GM19240 (cell line): ENCODE results near the gene RNF227.
A peak's percentile ranks its signal among the peaks of the same experiment; 100 is the strongest.

Experiments
- DNase-seq: peaks from one replicate; pipeline ENCODE4 v3.0.0; 2011; ENCODE audit warnings: low spot score; ENCODE audit not compliant: insufficient read length

The RNF227 gene

GRCh38 chr17:7930841-7931631 is 14.9 kb upstream of the RNF227 start:
- DNase-seq, result no peak

GRCh38 chr17:7929158-7930023 is 13.3 kb upstream of the RNF227 start, which contains the start of gene KCNAB3:
Gene KCNAB3, minus strand, starts transcription at chr17:7929856. Its CDS starts 421 bp downstream, at chr17:7929435.
- DNase-seq, result no peak

DNA sequence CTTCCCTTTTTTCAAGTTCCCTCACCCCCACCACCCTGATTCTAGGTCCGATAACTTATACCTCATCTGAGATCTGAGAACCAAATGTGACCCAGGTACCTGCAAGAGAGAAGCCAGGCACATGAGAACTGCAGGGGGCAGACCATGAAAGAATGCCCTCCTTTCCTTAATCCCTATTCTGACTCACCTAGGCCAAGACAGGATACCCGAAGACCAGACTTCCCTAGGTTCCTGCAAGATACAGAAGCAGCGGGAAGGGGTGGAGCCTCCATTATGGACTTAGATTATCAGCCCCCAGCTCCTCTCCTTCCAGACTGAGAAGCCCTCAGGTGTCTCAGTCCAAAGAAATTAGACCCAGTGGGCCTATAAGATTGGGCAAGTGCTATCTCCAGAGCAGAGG is 11.5 kb upstream of the RNF227 start:
- DNase-seq, result no peak

DNA sequence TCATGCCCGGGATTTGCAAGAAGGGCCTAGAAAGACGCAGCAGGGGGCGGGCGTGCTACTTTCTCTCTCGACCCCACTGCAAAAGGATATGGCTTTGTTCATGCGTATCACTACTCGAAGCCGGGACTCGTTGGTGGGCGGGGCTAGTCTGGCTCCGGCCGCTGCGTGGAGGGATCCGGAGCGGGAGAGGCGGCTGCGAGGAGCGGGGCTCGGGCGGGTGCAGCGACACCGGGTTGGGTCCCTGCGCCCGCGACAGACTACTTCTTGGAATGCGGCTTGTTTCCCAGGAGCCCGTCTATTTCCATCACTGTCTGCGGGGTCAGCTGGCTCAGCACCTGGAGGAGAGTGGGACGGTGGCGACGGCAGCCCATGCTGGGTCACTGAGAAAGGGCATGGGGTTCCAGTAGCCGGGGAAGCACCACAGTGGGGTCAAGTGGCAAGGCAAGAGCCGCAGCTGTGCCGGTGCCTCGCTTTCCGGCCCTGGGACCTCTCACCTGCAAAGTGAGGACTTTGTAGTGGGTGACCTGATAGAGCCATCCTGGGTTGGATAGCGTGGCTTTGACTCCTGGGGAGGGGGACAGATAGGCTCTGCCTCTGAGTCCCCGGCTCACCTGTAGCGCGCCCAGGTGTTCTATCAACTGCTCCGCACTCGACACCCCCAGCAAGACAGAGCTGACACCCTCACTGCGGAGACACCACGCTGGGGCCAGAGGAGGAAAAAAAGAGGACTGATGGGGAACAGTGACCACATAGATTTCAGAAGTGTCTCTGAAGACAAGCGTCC is 6.9 kb upstream of the RNF227 start:
- DNase-seq, result peak; percentile 55

- DNase-seq, result no peak
These were observed 6.3 kb upstream of the RNF227 start for GRCh38 chr17:7922269-7922844.

DNA sequence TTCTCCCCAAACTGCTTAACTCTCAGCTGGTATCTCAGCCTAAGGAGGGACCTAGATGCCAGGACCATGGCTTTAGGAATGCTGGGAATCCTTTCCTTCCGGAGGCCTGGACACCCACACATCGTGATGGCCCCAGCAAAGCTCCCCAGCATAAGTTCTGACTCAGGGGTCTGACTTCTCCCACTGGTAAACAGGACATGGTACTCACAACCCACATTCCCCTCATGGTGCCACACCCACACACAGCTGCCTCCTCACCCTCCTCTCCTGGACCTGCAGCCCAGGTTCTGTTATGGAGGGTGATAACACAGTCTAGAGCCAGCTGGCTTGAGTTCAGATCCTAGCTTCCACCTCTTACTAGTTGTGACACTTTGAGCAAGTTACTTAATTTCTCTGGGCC is 719 bp upstream of the RNF227 start:
- no peak for DNase-seq

DNA sequence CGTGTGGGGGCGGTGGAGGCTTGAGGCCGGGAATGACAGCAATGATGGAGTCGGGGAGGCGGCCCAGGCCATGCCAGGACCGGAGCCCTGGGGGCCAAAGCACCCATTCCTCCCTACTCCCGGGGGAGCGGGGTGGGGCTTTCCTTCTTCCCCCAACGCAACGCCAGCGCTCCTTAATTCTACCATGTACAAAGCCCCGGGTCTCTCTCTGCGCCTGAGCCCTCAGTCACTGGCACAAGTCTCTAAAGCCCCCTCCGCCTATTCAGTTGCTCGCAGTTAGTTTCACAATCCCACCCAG is 245 bp upstream of the RNF227 start:
- DNase-seq, result no peak

DNA sequence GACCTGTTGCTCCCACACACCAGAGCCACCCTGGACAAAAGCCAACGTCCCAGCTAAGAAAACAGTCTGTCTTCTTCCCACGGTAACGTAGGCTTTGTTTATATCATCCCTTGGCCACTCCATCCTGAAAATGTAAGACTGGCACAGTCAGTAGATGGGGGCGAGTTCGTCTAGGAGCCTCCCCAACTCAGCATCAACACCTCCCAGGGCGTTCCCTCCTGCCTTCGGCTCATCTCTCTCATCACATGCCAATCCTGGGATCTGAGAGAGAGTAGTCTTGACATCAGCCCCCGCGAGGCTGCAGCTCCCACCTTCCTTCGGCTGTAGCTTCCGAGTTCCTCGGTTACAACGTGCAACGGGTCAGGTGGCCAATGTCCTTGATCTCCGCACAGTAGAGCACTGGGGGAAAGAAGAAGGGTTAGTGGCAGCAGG is 894 bp downstream of the RNF227 start:
- no peak for DNase-seq

DNA sequence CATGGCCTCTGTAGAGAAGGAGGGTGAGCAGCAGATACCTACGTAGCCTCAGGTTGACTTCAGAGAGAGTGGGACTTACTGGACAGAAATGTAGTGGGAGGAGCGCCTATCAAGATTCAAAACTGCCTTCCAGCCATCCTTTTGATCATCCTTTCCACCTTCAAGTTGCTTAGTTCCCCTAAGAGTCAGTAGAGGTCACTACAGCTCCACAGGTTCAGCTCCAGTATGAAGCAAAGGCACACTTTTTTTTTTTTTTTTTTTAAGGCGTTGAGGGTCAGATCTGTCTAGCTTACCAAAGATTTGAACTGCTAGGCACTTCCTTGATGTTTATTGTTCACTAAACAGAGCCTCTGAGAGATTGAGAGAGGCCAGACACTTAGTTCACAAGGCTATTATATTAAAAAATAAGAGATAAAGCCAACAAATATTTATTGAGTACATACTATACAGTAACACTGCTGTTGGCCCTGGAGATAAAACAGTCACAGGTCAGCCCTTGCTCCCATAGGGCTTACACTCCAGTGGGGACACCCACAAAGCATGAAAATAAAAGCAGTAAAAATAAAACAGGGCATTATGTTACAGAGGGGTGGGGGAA is 3.1 kb downstream of the RNF227 start:
- DNase-seq, result peak; percentile 63

- no peak for DNase-seq
These were observed 5.0 kb downstream of the RNF227 start for GRCh38 chr17:7911116-7911515.

GRCh38 chr17:7910711-7911110 is 5.4 kb downstream of the RNF227 start:
- no peak for DNase-seq

GRCh38 chr17:7910281-7910680 is 5.8 kb downstream of the RNF227 start:
- DNase-seq, result no peak

DNA sequence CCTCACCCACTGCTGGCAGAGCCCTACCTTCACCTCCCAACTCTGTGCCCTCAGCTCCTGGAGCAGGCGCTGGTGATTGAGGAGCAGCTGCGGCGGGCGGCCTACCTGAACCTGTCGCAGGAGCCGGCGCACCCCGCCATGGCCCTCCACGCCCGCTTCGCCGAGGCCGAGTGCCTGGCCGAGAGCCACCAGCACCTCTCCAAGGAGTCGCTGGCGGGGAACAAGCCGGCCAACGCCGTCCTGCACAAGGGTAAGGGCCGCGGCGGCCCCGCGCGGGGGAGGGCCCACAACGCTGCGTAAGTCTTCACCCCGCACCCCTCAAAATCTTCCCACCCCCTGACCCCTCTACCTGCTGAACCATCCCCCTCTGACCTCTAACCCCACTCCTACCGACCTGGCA is 7.0 kb downstream of the RNF227 start:
- no peak for DNase-seq

GRCh38 chr17:7903154-7904103 is 12.7 kb downstream of the RNF227 start:
- no peak for DNase-seq

DNA sequence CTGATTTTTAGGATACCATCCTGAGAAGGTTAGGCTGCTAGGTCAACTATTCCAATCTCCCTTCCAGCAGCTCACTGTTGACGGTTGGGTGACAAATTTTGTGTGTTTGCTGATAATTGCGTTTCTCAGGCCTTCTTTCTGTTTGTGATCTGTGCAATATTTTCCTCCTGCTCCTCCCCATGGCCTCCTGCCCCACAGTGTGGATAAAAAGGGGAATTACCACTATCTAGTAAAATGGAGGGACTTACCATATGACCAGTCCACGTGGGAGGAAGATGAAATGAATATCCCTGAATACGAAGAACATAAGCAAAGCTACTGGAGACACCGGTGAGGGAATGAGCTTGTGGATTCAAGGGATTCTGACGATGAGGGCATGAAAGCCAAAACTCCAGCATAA is 18.3 kb downstream of the RNF227 start:
- no peak for DNase-seq

DNA sequence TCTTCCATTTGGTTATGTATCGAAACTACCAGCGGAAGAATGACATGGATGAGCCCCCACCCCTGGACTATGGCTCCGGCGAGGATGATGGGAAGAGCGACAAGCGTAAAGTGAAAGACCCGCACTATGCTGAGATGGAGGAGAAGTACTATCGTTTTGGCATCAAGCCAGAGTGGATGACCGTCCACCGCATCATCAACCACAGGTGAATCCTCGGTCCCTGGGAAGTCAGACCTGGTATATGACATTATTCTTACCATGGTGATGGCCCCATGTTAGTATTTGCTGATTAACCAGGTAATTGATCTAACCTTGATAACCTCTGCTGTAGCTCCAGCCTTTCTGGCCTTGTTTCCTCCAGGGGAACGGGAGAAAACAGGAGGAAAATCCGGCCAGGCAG is 19.0 kb downstream of the RNF227 start:
- no peak for DNase-seq

- no peak for DNase-seq
These were observed 21.2 kb downstream of the RNF227 start for GRCh38 chr17:7894866-7895265.

DNA sequence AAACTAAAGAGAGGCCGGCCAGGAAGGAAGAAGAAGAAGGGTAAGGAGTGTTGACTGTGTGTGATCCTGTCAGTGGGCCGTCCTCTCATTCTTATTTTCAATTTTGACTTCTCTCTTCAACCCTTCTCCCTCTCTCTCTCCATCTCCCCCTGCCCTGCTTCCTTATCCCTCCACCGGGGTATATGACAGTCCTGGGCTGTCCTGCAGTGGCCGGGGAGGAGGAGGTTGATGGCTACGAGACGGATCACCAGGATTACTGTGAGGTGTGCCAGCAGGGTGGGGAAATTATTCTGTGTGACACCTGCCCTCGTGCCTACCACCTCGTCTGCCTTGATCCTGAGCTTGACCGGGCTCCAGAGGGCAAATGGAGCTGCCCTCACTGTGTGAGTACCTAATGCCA is 21.9 kb downstream of the RNF227 start:
- DNase-seq, result no peak

DNA sequence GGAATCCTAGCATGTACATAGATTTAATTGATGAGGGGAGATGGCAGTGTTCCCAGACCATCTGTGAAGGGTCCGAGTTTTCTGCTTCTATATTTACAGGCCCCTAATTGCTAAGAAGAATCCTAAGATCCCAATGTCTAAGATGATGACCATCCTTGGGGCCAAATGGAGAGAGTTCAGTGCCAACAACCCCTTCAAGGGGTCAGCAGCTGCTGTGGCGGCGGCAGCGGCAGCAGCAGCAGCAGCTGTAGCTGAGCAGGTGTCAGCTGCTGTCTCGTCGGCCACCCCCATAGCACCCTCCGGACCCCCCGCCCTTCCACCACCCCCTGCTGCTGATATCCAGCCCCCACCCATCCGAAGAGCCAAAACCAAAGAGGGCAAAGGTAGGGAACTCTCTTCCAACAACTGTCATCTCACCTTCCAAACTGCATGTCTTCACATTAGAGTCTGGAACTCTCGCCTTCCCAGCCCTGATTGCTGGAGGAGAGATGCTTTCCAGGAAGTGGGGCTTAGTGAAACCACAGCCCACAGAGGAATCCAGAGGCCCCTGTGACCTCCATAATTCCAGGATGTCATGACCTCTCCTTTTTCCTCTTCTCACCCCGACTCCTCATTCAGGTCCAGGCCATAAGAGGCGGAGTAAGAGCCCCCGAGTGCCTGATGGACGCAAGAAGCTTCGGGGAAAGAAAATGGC is 22.8 kb downstream of the RNF227 start:
- DNase-seq, result no peak
